Measurements from ENCODE around the gene PER3.
A peak's percentile ranks its signal among the peaks of the same experiment; 100 is the strongest.
"Not testable (repeated sequence)": the region's sequence is repeated elsewhere in the genome, so short reads cannot be mapped to it uniquely, and the experiment has no call there.

Gene PER3

GRCh38 chr1:7777591-7777990, 6.5 kb upstream of the PER3 start:
- no peak for DNase-seq (ENCODE audit: extremely low spot score, insufficient read length, low read depth)
- no peak for FAIRE-seq

- DNase-seq (ENCODE audit: extremely low spot score, insufficient read length, low read depth) (no peak), FAIRE-seq (no peak)
These were observed 5.9 kb upstream of the PER3 start for GRCh38 chr1:7778133-7778628.

- no peak for FAIRE-seq
- DNase-seq (ENCODE audit: extremely low spot score, insufficient read length, low read depth) = no peak
These were observed 3.1 kb upstream of the PER3 start for GRCh38 chr1:7780976-7781375.

DNA sequence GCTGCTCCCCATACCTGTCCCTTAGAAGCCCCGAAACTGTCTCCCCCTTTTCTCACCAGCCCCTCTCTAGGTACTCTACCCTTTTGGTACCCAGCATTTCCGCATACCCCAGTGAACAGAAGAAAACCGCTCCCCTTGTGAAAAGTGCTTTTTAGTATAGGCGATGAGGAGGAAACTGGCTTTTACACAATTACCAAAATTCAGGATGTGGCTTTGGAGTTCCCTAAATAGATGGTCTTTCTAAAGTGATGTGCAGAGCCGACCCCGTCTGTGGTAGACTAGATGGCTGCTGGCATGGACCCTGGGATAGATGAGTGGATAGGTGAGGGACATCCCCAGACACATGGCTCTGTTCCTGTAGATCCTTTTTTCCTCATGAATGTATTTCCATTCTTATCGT, 2.6 kb upstream of the PER3 start:
- FAIRE-seq (no peak), DNase-seq (ENCODE audit: extremely low spot score, insufficient read length, low read depth) (no peak)

DNA sequence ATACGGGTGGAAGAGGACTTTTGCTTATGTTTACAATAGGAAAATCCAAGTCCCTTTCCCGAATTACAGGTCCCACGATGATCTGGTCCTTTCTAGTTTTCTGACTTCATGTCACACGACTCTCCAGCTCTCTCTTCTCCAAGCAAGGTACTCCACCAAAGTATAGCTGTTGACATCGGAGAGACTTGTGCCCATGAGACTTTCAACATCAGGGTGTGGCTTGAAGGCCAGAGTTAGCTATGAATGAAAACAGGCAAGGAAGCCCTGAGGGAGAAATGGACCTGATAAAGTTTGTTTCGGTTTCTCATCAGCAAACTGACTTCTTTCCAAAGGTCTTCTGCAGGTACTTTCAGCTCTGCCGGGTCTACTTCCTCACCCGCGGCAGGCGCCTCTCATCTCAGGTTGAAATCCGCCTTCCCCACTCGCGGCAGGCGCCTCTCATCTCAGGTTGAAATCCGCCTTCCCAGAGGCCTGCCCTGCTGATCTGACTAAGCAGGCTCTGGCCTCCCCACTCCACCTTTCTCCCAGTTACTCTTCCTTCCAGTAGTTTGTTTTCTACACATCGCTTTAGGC, 2.1 kb upstream of the PER3 start:
- FAIRE-seq (no peak), DNase-seq (ENCODE audit: extremely low spot score, insufficient read length, low read depth) (no peak)

DNA sequence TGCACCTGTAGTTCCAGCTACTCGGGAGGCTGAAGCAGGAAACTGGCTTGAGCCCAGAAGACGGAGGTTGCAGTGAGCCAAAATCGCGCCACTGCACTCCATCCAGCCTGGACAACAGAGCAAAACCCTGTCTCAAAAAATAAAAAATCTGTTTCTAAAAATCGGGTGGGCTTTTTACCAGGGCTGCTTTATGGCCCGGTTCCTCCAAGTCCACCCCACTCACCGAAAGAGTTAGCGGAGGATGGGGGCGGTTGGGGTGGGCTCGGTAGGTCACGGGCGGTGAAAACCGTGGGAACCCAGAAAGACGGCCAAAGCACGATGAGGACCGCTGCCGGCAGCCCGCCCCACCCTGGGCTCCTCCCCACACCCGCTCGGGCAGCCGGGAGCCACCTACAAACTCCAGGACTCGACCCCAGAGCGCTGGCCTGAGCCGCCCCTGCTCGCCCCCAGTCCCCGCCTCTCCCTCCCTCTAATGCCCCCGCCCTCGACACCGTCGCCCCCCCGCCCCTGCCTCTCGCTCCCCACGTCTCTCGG, 846 bp upstream of the PER3 start:
- no peak for FAIRE-seq

GRCh38 chr1:7784492-7785071, 491 bp downstream of the PER3 start:
- FAIRE-seq (no peak), DNase-seq (ENCODE audit: extremely low spot score, insufficient read length, low read depth) (no peak)

More for the DNA sequence above, 846 bp upstream of the PER3 start:
- peak; percentile 15 for DNase-seq (ENCODE audit: extremely low spot score, insufficient read length, low read depth)

- no peak for DNase-seq (ENCODE audit: extremely low spot score, insufficient read length, low read depth)
- FAIRE-seq = no peak
These were observed 1.0 kb downstream of the PER3 start for GRCh38 chr1:7785108-7785507.

- DNase-seq (ENCODE audit: extremely low spot score, insufficient read length, low read depth) (no peak), FAIRE-seq (no peak)
These were observed 2.7 kb downstream of the PER3 start for GRCh38 chr1:7786795-7787194.

DNA sequence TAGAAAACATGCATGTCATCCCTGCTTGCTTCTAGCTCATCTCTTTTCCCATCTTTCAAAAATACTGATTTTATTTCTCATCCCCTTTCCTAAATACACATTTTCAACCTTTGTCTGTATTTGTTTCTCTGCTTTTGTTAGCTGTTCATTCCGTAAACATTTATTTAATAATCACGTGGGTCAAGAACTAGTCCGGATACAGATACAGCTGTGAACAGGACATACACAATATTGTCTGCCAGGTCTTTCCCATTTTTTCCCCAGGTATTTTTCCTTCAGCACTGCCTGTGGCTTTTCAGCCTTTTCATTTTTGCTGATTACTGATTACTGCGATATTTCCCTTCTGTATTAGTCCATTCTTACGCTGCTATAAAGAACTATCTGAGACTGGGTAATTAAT, 5.7 kb downstream of the PER3 start:
- no peak for DNase-seq (ENCODE audit: extremely low spot score, insufficient read length, low read depth)
- no peak for FAIRE-seq

DNA sequence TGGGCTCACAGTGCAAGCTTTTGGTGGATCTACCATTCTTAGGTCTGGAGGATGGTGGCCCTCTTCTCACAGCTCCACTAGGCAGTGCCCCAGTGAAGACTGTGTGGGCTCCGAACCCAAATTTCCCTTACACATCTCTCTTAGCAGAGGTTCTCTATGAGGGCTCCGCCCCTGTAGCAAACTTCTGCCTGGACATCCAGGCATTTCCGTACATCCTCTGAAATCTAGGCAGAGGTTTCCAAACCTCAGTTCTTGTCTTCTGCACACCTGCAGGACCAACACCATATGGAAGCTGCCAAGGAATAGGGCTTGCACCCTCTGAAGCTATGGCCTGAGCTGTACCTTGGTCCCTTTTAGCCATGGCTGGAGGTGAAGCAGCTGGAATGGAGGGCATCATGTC, 6.9 kb downstream of the PER3 start:
- not testable (repeated sequence) for FAIRE-seq; DNase-seq (ENCODE audit: extremely low spot score, insufficient read length, low read depth)

GRCh38 chr1:7795406-7795805, 11.3 kb downstream of the PER3 start:
- DNase-seq (ENCODE audit: extremely low spot score, insufficient read length, low read depth) (no peak), FAIRE-seq (no peak)

DNA sequence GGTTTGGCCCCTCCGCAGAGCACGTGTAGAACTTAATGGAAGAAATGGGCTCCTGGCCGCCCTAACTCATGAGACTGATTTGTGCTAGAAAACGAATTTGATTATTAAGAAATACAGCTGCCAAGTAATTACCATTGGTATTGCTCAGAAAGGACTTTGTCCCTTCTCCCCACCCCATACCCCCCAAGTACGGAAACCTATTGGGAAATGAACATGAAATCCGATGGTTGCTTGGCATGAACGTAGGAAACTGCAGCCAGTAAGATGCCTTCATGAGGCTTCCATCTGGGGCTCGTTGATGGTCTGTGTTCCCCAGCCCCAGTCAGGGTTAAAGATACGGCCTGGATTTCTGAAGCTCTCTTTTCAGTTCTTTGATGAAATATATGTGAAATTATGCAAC, 21.4 kb downstream of the PER3 start:
- no peak for DNase-seq (ENCODE audit: extremely low spot score, insufficient read length, low read depth)
- FAIRE-seq = no peak

DNA sequence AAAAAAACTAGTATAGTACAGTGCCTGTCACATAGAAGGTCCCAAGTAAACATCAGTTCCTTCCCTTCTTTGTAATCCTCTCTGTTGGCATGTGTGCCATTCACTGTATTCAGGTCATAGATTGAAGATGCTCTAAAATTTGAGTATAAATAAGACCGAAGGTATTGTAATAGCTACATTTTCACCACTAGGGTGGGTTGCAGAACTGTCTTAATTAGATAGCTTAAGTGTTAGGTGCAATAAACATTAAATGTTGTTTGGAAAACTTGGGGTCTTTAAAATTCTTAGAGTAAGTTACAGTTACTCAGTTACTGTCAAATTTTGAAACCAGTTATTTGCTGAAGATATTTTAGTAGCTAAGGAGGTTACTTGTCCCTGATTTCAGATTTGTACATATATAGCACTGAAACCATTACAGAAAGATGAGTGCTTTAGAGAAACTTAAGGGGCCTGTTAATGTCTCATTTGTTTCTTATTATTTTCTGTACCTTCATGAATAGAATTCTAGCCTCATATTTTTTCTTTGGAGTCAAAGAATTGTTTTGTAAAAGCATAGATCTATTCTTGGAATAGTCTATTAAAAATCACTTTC, 24.3 kb downstream of the PER3 start:
- FAIRE-seq (peak; percentile 35), DNase-seq (ENCODE audit: extremely low spot score, insufficient read length, low read depth) (no peak)

GRCh38 chr1:7809742-7810141, 25.7 kb downstream of the PER3 start:
- FAIRE-seq = no peak
- no peak for DNase-seq (ENCODE audit: extremely low spot score, insufficient read length, low read depth)

- no peak for DNase-seq (ENCODE audit: extremely low spot score, insufficient read length, low read depth)
These were observed 26.3 kb downstream of the PER3 start for GRCh38 chr1:7810395-7810794.

DNA sequence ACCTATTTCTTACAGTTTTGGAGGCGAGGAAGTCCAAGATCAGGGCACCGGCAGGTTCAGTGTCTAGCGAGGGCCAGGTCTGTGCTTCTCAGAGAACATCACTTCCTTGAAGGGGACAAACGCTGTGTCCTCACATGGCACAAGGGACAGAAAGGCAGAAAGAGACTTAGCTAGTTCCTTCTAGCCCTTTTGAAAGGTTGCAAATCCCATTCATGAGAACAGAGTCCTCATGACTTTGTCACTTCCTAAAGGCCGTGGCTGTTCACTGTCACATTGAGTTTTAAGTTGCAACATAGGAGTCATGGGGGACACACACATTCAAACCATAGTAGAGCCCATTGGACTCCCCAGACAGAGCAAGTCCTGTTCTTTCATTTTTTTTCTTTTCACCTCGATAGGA, 27.4 kb downstream of the PER3 start:
- DNase-seq (ENCODE audit: extremely low spot score, insufficient read length, low read depth) = no peak
- FAIRE-seq = no peak

More at GRCh38 chr1:7810395-7810794, 26.3 kb downstream of the PER3 start:
- FAIRE-seq = no peak

DNA sequence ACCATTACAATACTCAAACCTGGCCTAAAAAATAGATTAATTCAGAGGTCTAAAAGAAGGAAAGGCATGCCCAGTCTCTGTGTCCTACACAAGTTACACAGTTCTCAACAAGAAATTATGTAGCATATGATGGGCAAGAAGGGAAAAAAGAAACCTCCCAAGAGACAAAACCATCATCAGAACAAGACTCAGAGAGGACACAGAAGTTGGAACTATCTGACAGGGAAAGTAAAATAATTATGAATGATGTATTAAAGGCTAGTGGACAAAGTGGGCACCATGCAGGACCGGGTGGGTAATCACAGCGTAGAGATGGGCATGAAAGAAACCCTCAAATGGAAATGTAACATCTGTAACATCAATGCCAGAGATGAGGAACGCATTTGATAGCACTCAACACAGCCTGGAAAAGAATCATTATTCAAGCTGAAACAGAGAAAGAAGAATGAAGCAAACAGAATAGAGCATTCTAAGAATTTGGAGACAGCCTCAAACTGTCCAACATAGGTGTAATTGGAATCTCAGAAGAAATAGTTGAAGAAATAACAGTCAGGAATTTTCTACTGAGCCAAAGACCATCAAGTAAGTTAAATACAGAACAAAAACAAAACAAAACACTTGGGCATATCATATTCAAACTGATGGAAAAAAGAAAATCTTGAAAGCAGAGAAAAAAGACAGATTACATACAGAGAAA, 29.7 kb downstream of the PER3 start:
- FAIRE-seq (no peak), DNase-seq (ENCODE audit: extremely low spot score, insufficient read length, low read depth) (no peak)

GRCh38 chr1:7821282-7821681, 37.2 kb downstream of the PER3 start:
- DNase-seq (ENCODE audit: extremely low spot score, insufficient read length, low read depth) (no peak), FAIRE-seq (no peak)

- no peak for FAIRE-seq
These were observed 40.6 kb downstream of the PER3 start for GRCh38 chr1:7824701-7825100.

GRCh38 chr1:7826363-7826762, 42.3 kb downstream of the PER3 start:
- DNase-seq (ENCODE audit: extremely low spot score, insufficient read length, low read depth) = no peak
- no peak for FAIRE-seq

More at GRCh38 chr1:7824701-7825100, 40.6 kb downstream of the PER3 start:
- no peak for DNase-seq (ENCODE audit: extremely low spot score, insufficient read length, low read depth)
